Stimulated activated CD8-positive, alpha-beta memory T cell treated with anti-CD3 and anti-CD28 coated beads, Interleukin-2, amount 100 ng/mL, for 48 hours (primary cell): Measurements from ENCODE around the gene FXYD1.

Experiments used
- DNase-seq, 2 donors: peaks; one replicate each; pipeline ENCODE4 v3.0.0-alpha.2; 2020; ENCODE audit warnings: low read depth in 2 of 2

FXYD1 gene

GRCh38 chr19:35162471-35163326 lies 24.1 kb downstream of the FXYD1 start:
- DNase-seq = no peak

DNA sequence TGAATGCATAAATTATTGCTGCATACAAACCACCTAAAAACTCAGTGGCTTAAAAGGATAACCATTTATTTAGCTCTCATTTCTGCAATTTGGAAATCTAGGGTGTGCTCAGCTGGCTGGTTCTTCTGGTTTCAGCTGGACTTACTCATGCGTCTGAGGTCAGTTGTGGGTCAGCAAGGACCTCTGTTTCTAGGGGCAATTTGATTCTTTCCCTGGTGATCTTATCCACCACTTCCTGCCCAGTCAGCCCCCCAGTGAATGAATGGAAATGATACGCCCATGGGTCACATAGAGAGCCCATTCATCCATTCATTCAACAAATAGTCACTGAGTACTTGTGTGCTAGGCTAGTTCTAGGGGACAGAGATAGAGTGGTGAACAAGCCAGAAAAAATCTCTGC lies 25.8 kb downstream of the FXYD1 start:
- no peak for DNase-seq

- DNase-seq = no peak
These were observed 26.8 kb downstream of the FXYD1 start for GRCh38 chr19:35165200-35166058.

GRCh38 chr19:35166100-35167063 lies 27.8 kb downstream of the FXYD1 start:
- no peak for DNase-seq

- no peak for DNase-seq
These were observed 28.9 kb downstream of the FXYD1 start for GRCh38 chr19:35167251-35168119.

DNA sequence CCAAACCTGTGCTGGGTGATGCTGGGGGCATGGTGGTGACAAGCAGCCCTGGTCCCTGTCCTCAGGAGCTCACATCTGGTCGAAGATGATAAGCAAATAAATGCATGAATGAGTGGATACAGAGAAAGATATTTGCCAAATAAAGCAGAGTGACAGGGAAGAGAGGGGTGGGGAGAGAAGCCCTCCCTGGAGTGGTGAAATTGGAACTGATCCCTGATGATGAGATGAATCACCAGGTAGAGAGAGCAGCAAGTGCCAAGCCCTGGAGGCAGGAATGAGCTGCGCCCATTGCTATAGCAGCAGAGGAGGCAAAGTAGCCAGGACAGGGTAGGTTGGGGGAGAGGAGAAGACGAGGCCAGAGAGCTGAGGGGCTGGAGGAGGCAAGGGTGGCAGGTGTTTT lies 29.6 kb downstream of the FXYD1 start:
- DNase-seq = no peak

DNA sequence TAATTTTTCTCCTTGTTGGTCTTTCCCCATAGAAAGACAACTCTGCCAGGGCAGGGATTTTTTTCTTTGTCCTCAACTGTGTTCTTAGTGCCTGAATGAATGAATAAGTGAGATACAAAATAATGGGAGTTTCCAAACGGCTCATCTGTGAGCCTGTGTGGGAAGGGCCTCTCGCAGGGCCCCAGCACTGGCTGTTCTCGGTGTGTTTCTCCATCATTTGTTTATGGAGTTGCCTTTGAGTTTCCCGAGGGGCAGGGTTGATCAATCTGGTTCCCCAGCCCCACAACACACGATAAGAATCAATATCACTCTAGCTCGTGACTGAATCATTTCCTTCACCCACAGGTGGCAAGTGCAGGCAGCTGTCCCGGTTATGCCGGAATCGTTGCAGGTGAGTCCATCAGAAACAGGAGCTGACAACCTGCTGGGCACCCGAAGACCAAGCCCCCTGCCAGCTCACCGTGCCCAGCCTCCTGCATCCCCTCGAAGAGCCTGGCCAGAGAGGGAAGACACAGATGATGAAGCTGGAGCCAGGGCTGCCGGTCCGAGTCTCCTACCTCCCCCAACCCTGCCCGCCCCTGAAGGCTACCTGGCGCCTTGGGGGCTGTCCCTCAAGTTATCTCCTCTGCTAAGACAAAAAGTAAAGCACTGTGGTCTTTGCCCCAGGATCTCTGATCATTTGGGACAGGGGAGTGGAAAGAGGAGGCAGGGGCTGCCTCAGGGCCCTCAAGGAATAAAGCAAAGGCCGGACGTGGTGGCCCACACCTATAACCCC lies 30.8 kb downstream of the FXYD1 start:
- DNase-seq = no peak

- no peak for DNase-seq
These were observed 31.9 kb downstream of the FXYD1 start for GRCh38 chr19:35170359-35171061.

DNA sequence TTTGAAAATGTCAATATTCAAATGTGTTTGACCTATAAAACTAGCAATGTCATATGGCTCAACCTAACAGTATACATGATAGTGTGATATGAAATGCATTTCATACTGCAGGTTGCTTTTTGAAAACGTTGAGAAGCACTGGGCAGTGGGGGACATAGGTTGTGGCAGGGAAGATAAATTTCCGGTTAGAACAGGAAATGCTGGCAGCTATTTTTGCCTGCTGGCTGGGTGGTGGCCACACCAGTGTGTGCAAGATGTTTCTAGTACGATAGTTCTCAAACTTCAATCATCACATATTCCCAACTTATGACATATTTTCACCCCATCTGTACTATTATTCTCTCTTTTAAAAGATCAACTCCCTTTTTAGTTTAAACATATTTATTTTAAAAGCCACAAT lies 33.1 kb downstream of the FXYD1 start:
- no peak for DNase-seq

- DNase-seq = no peak
These were observed 35.6 kb downstream of the FXYD1 start for GRCh38 chr19:35174226-35174625.

DNA sequence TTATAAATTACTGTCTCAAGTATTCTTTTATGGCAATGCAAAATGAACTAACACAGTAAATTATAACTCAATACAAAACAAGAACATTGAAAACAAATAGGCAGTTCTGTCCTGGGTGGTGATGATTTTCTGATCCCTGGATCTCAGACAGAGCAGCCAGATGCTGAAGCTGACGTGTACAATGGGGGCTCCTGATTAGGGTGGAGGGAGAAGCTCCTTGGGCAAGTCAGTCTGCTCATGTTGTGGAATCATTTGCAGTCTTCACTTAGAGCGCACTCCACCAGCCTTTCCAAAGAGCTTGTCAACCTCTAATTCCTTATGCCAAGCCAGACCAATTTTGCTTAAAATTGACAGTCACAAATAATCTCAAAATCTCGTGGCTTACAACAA lies 37.6 kb downstream of the FXYD1 start:
- no peak for DNase-seq

- DNase-seq = no peak
These were observed 39.0 kb downstream of the FXYD1 start for GRCh38 chr19:35177377-35178274.

- DNase-seq = no peak
These were observed 40.1 kb downstream of the FXYD1 start for GRCh38 chr19:35178701-35179100.

DNA sequence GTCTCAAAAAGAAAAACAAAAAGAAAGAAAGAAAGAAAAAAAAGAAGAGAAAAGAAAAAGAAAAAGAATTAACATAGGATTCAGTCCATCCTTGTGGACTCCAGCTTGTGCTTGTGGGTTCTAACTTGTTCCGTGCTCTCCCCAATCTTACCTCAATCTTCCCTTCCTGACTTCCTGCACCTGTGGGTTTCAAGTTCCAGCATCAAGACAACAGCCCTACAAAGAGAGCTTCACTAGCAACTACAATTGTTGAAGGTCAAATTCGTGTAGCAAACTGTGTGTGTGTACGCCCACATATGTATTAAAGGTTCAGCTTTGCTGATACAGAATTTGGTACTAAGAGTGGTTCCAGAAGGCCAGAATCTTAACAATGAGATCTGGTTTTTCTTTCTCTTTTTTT lies 41.2 kb downstream of the FXYD1 start:
- no peak for DNase-seq

DNA sequence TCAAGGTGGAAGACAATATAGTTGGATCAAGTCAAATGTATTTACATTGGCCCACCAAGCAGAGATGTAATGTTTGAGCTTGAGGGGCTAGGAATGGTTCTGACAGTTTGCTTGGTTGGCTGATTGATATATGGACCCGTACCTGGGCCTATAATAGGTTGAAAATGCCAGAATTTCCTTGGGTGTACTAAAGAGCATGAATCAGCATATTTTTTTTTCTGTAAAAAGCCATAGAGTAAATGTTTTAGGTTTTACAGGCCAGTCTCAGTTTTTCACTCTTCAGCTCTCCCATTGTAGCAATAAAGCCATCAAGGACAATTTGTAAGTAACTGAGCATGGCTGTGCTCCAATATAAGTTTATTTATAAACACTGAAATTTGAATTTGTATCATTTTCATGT lies 42.8 kb downstream of the FXYD1 start:
- DNase-seq = no peak

DNA sequence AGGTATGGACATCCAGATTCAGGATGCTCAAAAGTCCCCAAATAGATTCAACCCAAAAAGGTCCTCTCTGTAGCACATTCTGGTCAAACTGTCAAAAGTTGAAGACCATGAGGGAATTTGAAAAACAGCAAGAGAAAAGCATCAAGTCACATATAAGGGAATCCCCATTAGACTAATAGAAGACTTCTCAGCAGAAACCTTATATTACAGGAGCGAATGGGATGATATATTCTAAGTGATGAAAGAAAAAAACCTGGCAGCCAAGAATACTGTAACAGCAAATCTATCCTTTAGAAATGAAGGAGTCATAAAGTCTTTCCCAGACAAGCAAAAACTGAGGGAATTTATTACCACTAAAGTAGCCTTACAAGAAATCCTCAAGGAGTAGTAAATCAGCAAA lies 45.6 kb downstream of the FXYD1 start:
- DNase-seq = no peak

- no peak for DNase-seq
These were observed 46.3 kb downstream of the FXYD1 start for GRCh38 chr19:35184884-35185283.
